Measurements from ENCODE around the gene SLC26A11.
"Not testable (repeated sequence)": the region's sequence is repeated elsewhere in the genome, so short reads cannot be mapped to it uniquely, and the experiment has no call there.

The SLC26A11 gene

DNA sequence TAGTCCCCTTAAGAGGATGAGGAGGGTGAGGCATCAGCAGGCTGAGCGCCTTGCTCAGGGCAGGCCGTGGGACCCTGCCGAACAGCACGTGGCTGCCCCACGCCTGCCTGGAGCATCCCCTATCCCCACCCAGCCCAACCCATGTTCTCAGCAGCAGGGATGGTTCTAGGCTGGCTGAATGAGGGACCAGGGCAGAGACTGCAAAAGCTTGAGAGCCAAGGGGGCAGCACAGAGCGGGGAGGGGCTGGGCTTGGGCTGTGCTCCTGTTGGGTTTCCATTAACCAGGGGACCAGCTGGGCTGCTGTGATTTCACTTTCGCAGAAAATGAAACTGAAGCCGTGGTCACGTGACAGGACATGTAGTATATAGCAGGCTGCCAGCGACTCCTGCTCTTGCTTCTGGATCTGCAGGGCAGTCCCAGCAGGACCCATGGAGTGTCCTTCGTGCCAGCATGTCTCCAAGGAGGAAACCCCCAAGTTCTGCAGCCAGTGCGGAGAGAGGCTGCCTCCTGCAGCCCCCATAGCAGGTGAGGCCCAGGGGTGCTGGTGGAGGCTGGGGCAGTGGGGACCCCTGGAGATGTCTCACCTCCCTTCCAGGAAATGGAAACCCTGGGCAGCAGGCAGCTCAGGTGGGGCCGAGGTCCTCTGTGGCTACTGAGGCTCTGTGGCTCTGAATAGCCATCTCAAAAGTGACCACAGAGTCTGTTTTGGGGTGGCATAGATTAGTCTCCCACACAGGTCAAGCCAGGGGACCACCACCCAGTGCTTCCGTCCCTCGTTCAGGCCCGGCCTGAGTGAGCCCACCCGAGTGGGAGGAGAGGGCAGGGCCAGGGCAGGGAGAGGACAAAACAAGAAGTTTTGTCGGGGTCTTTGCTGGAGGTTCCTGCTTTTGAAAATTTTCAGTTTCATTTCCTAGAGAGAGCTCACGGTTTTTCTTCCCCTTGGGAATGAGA lies 43.3 kb downstream of the SLC26A11 start:
- peak; percentile 55 to 62 for DNase-seq

DNA sequence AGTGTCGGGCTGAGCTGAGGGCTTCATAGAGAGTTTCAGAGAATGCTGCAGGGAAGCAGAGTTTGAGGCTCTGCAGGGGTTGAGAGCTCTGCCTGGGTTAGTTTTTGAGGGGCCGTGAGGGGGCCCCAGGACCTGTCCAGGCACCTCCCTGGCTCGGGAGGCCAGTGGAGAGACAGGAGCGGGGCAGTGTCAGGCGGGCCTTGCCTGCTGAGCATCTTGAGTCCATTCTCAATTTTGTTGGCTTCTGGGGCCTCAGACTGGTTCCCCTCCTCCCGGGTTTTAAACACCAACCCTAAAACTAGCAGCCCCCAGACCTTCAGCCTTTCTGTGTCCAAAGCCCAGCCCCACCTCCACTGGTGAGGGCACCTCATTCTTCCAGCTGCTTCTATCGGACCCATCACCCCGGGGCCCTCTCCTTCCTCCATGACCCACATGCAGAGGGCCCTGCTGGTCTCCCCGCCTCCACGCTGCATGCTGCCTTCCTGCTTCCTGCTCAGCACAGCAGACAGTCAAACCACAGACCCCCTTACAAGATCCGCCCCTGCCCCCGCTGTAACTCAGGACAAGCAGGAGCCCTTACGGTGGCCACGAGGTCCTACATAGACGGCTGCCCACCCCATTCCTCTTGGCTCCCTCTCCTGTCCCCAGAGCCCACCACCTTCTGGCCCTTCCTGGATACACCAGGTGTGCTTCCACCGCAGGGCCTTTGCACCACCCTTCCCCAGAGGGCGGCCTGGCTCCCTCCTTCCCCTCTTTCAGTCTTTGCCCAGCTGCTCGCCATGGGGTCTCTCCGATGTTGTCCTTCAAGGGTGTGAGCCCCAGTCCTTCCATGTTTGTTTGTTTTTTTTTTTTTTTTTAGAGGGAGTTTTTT lies 44.2 kb downstream of the SLC26A11 start:
- DNase-seq = no peak

DNA sequence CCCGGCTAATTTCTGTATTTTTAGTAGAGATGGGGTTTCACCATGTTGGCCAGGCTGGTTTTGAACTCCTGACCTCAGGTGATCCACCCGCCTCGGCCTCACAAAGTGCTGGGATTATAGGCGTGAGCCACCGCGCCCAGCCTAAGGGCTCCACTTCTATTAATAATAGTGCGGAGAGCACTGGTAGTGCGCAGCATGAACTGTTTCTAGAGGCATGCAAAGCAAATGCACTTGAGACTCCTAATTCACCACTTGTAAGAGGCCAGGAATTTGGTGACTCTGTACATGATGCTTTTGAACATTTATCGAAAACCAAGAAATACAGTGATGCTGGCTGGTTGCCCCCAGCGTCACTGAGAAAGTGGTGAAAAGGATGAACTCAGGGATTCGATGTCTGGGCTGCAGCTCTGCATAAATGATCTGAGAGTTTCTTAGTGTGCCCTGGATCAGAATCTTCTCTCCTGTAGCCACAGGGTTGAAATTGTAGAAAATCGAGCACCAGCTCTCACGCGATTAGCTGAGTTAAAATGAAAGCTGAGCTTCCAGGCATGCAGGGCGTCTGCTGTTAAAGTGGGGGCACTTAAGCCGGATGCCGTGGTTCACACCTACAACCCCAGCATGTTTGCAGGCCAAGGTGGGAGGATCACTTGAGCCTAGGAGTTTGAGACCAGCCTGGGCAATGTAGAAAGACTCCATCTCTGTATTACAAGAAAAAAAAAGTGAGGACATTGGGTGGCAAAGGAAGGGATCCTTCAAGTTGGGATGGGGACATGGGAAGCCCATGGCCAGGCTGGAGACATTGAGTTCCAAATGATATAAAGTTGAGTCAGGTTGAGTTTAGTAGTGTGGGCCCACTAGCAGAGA lies 45.2 kb downstream of the SLC26A11 start:
- DNase-seq = no peak

DNA sequence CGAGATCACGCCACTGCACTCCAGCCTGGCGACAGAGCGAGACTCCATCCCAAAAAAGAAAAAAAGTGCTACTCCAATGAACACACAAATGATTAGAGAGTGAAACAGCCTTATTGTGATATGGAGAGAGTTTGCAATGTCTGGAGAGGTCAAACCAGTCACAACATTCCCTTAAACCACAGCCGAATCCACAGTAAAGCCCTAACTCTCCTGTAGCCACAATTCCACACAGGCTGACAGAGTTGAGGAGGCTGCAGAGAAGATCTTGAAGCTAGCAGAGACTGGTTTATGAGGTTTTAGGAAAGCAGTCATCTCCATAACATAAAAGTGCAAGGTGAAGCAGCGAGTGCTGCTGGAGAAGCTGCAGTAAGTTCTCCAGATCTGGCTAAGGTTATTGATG lies 47.2 kb downstream of the SLC26A11 start:
- no peak for DNase-seq

DNA sequence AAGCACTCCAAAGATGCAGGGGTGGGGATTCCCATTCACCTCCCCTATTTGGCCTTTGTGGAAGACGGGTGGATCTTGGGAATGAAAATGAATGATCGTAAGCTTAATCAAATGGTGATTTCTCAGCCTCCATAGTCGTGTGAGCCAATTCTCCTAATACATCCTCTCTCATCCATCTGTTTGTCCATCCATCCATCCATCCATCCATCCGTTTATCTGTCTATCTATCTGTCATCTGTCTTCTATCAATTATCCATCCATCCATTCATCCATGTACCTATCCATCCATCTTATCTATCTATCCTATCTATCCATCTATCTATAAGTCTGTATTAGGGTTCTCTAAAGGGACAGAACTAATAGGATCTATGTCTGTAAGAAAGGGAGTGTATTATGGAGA lies 48.2 kb downstream of the SLC26A11 start:
- no peak for DNase-seq

DNA sequence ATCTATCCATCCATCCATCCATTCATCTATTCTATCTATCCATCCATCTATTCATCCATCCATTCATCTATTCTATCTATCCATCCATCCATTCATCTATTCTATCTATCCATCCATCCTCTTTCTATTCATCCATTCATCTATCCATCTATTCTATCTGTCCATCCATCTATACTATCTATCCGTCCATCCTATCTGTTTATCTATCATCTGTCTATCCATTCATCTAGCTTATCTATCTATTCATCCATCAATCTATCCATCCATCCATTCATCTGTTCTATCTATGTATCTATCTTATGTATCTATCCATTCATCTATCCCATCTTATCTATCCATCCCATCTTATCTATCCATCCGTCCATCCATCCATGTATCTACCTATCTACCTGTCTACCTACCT lies 49.2 kb downstream of the SLC26A11 start:
- no peak for DNase-seq

DNA sequence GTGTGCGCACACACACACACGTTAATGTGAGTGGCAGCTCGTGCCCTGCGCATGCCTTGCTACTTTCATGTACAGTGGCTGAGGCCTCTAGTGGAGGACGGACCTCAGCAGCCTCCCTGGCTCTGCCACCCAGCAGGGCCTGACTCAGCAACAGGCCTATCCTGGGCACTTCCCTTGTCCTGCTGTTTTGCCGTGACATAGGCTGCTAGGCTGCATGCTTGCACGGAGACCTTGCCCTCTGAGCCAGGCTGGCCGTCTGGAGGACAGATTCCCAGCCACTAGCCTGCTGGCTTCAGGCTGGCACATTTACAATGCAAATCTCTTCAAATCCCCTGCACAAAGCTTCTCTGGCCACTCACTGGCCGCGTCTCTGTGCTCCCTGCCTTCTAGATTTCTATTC lies 49.9 kb downstream of the SLC26A11 start:
- DNase-seq = no peak

DNA sequence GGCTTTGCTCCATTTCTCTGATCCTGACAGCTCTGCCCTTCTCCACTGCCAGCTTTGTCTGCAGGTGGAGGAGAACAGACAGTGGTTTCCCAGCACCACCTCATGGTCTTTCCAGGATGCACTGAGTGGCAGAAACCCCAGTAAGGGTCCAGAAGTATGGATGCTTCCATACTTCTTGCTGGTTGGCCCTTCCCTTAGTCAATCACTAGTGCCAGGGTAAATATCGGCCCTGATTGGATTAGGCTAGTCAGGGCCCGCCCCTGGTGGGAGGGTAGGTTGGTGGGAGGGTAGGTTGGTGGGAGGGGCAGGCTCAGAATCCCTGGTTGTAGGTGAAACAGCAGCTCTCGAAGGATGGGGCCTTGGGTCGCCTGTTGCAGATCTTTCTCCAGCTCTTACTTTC lies 50.6 kb downstream of the SLC26A11 start:
- no peak for DNase-seq

DNA sequence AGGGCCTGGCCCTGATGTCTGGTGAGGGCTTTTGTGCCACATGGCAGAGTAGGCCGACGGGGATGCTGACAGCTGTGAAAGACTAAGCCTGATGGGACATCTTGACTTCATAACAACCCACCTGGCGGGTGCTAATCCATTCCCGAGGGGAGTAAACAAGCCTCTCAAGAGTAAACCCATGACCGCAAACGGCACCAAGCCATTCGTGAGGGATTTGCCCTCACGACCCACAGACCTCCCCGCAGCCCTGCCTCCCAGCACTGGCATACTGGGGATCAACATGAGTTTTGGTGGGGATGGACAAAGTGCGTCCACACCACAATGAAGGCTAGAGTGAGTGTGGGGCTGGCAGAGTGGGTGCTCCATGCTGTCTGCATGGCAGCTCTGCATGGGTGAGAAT lies 52.1 kb downstream of the SLC26A11 start:
- DNase-seq = no peak

DNA sequence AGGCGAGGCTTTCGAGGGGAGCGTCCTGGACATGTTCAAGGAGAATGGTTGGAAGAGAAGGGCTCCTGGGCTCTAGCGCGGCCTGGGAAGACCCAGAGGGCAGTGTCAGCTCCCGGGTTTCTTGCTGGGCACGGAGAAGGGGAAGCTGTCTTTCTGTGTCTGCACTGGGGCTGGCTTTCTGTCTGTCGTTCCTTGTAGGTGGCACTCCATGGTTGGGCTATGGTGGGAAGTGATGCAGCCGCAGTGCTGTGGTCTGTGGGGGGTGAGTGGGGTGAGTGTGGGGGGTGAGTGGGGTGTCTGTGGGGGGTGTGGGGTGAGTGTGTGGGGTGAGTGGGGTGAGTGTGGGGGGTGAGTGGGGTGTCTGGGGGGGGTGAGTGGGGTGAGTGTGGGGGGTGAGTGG lies 54.1 kb downstream of the SLC26A11 start:
- DNase-seq = no peak

DNA sequence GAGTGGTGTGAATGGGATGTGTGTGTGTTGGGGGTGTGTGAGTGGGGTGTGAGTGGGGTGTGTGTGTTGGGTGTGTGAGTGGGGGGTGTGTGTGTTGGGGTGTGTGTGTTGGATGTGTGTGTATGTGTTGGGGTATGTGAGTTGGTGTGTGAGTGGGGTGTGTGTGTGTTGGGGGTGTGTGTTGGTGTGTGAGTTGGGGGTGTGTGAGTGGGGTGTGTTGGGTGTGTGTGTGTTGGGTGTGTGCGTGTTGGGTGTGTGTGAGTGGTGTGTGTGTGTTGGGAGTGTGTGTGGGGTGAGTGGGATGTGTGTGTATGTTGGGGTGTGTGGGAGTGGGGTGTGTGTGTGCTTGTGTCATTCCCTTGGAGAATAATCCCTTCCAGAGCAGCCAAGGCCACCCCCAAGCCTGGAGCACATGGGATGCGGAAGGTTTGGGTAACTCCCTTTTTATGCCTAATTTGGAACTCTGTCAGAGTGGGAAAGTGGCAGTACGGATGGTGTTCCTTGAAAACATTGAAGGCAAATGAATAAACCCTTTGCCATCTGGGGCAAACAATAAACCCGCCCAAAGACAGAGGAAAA lies 54.7 kb downstream of the SLC26A11 start:
- DNase-seq = no peak

DNA sequence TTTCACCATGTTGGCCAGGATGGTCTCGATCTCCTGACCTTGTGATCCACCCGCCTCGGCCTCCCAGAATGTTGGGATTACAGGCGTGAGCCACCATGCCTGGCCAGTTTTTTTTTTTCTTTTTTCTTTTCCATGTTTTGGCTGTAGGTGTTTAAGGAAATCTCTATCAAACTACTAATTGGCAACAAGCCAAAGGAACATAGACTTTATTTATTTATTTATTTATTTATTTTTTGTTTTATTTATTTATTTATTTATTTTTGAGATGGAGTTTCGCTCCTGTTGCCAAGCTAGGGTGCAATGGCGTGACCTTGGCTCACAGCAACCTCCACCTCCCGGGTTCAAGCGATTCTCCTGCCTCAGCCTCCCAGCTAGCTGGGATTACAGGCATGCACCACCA lies 55.6 kb downstream of the SLC26A11 start:
- DNase-seq = not testable (repeated sequence)

DNA sequence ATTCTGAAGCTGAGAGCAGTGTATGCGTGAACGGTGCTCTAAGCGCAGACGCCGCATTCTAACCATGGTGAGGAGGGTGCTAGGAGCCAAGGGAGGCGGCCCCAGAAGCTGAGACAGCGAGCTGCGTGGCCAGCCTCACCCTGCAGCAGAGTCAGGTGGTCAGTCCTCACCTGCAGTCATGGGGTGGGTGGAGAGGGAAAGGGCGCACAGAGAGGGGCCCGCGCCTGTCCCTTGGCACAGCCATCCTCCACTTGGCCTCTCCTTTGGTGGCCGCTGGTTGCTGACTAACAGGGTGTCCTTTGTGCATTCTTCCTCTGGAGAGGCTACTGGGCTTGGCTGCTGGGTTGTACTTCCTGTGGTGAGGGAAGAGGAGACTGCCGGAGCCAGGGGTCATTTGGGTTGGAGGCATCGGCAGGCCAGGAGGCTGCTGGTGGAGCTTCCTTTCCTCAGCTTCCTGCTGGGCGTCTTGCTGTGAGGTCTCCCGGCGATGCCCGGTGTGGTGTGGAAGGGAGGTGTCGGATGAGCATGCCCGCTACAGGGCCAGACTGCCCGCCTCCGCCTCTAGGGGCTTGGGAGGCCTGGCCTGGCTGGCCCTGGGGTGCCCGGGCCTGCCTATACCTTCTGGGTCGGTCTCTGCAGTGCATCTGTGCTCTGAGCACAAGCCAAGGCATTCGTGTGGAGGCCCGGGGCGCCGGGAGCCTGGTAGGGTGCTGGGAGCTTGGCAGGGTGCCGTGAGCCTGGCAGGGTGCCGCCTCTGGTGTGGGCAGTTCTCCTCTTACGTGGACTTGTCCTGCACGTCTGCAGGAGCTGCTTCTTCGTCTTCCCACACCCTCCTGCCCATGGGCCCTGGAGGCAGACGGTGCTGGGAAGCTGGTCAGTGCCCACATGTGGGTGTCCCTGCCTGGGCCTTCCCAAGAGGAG lies 57.8 kb downstream of the SLC26A11 start:
- DNase-seq = no peak

DNA sequence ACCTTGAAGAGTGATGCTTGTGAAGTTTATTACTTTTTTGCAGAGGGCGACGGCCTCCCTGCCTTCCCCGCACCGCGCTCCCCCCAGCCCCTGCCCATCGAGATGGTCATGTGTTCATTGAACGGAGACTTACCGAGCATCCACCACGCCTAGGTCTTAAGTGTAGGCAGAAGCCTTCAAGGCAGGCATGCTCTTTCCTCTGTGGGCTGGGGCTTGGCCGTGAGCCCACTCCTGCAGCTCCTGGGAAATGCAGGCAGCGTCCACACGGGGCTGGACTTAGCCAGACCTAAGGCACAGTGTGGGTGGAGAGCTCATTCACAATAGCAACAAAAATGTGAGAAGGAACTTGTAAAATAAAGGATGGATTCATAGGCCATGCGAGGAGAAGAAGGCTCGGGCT lies 59.7 kb downstream of the SLC26A11 start:
- no peak for DNase-seq

DNA sequence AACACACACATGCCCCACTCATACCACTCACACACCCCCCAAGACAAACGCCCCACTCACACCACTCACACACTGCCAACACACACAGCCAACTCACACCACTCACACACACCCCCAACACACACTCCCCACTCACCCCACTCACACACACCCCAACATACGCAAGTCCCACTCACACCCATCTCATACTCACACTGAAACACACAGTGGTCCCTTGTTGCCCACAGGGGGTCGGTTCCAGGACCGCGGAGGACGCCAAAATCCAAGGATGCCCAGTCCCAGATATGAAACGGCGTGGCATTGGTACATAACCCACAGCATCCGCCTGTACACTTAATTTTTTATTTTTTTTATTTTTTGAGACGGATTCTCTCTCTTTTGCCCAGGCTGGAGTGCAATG lies 61.3 kb downstream of the SLC26A11 start:
- DNase-seq = no peak

DNA sequence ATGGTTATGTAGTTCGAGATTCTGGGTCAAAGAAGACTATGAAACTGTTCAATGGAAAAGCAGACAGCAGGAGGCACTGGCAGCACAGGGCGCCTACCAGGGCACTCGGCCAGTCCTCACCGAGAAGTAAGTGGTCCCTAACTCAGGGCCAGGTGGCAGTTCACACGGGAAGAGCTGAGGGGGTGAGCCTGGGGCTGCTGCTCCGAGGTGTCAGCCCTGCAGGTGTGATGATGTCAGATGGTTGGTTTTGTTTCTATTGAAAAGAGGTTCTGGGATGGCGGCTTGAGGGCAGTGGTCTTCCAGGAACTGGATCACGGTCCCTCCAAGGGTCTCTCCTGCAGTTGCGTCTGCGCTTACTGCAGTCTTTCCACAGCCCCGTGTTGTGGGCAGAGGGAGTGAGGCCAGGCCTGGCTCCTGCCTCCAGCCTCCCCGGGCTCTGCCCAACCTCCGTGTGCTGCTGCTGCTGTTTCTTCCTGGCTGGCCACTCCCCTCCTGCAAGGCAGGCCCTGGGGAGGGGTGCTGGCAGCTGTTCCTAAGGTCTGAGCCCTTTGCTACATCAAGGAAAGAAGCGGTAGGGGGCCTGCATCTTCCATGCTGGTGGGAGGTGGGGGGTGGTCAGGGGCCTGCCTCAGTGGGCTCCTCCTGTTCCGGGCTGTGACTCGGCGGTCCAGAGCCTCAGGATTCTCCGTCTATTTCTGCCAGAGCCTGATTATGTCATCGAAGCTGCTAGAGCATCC lies 63.1 kb downstream of the SLC26A11 start:
- no peak for DNase-seq

DNA sequence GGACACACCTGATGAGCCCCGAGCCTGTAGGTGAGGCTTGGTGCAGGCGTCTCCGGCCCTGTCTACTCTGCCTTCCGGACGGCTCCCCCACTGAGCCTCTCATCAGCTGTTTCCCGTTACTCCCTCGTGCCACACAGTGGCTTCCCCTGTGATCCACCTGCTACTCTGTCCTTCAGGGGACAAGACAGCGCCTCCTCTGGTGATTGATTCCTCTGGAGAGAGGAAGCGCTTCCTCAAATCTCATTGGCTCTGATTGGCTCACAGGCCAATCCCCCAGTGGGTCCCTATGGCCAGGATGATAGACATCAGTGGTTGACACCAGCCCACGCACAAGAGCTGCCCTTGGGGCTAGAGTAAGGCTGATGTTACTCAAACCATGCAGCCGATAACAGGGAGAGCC lies 64.4 kb downstream of the SLC26A11 start:
- no peak for DNase-seq

DNA sequence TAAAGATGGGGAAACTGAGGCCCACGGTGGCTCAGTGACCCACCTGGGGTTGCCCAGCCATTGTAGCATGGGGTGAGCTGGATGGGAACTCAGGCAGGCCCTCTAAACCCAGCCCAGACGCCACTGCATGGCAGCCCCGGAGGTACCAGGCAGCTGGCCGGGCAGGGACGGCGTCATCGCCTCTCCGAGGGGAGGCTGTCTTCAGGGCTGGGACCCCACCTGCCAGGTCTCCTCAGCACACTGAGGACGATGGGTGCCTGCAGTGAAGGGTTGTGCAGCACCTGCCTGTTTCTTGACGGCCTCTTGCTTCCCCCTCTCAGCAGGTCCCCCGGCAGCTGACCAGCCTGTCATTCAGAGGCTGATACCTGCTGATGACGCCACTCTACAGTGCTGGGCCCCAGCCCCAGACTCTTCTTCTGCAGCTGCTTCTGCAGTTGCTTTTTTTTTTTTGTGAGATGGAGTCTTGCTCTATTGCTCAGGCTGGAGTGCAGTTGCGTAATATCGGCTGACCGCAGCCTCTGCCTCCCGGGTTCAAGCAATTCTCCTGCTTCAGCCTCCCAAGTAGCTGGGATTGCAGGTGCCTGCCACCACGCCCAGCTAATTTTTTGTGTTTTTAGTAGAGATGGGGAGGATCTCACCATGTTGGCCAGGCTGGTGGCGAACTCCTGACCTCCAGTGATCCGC lies 65.2 kb downstream of the SLC26A11 start:
- DNase-seq = no peak

DNA sequence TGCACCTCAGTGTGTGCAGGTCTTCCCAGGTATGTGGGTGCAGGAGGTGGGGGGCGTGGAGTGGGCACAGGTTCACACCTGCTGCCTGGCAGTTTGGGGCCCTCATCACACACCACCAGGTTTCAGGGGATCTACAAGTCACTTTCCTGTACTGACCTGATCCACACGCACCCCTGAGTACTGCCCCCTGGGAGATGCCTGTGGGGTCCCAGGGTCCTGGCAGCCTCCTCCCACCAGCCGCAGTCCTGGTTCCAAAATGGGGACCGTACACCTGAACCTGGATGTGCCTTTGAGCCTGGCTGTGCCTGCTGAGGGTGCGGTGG lies 66.4 kb downstream of the SLC26A11 start:
- DNase-seq = no peak

DNA sequence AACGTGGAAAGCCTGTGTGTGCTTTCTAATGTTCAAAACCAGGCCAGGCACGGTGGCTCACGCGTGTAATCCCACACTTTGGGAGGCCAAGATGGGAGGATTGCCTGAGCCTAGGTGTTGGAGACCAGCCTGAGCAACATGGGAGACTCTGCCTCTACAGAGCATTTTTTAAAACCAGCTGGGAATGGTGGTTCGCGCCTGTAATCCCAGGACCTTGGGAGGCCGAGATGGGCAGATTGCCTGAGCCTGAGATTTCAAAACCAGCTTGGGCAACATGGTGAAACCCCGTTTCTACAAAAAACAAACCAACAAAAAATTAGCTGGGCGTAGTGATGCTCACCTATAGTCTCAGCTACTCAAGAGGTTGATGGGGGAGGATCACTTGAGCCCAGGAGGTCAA lies 66.8 kb downstream of the SLC26A11 start:
- DNase-seq = no peak
